ENCODE results near the gene CELF1. TPM values are rescaled to one million over a fixed set of nuclear protein-coding genes. Genes with fewer than 3 reads are reported as not detected.

CELF1 gene
- total RNA-seq, 2 experiments from 2014 or later: 104 to 111 TPM

GRCh38 chr11:47589584-47589976 lies 36.6 kb upstream of the CELF1 start:
- no peak overlapping the region for H3K27ac Mint-ChIP-seq
- ChIA-PET POLR2A (no interaction called here), CTCF (no interaction called here)
- ATAC-seq: no peak
- H3K9me3 Mint-ChIP-seq (ENCODE audit: insufficient read depth): no peaks in the 10 kb centered on the region
- H3K27me3 Mint-ChIP-seq (ENCODE audit: low read depth): peaks cover 15% of the 10 kb centered on the region
- DNase-seq: no peak
- H3K36me3 Mint-ChIP-seq (ENCODE audit: low read depth): peaks cover 6% of the 10 kb centered on the region
- H3K4me1 Mint-ChIP-seq (ENCODE audit: low read depth): peaks cover 41% of the 10 kb centered on the region
- no peak overlapping the region for H3K4me3 Mint-ChIP-seq

- POLR2A ChIA-PET: no interaction called here
- CTCF ChIA-PET: no interaction called here
- ATAC-seq: no peak
- Mint-ChIP-seq H3K4me3 (no peak overlapping the region), H3K4me1 (ENCODE audit: low read depth) (peaks cover 41% of the 10 kb centered on the region), H3K36me3 (ENCODE audit: low read depth) (peaks cover 10% of the 10 kb centered on the region), H3K27ac (no peak overlapping the region), H3K9me3 (ENCODE audit: insufficient read depth) (no peaks in the 10 kb centered on the region), H3K27me3 (ENCODE audit: low read depth) (peaks cover 12% of the 10 kb centered on the region)
- no peak for DNase-seq
Observed at GRCh38 chr11:47589118-47589517, 36.2 kb upstream of the CELF1 start.

- H3K27me3 Mint-ChIP-seq (ENCODE audit: low read depth): peaks cover under 1% of the 10 kb centered on the region
- H3K36me3 Mint-ChIP-seq (ENCODE audit: low read depth): peaks cover 21% of the 10 kb centered on the region
- POLR2A ChIA-PET: no interaction called here
- H3K9me3 Mint-ChIP-seq (ENCODE audit: insufficient read depth): no peaks in the 10 kb centered on the region
- no peak for ATAC-seq
- no peak overlapping the region for H3K4me3 Mint-ChIP-seq
- H3K27ac Mint-ChIP-seq: no peak overlapping the region
- DNase-seq: no peak
- H3K4me1 Mint-ChIP-seq (ENCODE audit: low read depth): peaks cover 32% of the 10 kb centered on the region
- CTCF ChIA-PET: no interaction called here
Observed at GRCh38 chr11:47587723-47588326, 34.9 kb upstream of the CELF1 start.

DNA sequence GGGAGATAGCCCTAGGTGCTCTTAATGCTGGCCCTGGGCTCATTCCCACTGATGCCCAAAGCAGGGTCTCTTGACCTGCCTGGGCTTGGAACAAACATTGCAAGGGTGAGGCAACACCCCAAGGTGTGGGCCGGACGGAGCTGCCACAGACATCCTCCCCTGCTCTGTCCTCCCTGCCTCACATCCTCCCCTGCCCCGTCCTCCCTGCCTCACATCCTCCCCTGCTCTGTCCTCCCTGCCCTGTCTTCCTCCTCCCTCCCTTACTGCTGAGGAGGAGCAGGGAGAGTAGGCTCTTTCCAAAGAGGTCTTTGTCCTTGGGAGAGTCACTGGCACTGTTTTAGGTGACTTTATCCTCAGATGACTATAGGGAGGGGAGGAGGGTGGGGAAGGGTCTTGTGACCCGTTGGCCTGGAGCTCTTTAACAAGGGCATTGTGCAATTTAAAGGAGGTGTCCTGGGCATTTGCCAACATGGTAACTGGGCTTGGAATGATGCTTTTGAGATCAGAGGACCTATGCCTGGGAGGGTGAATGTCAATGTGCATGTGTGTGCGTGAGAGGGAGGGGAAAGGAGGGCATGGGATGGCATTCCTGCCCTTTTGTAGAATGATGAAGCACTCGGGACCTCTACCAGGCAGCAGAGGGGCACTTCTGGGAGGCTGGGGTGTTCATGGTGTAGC lies 34.2 kb upstream of the CELF1 start:
- Mint-ChIP-seq H3K4me1 (ENCODE audit: low read depth) (peaks cover 29% of the 10 kb centered on the region), H3K27me3 (ENCODE audit: low read depth) (no peaks in the 10 kb centered on the region), H3K36me3 (ENCODE audit: low read depth) (peaks cover 25% of the 10 kb centered on the region), H3K4me3 (no peak overlapping the region), H3K9me3 (ENCODE audit: insufficient read depth) (no peaks in the 10 kb centered on the region), H3K27ac (peak overlapping the region; percentile 64)
- ChIA-PET CTCF (no interaction called here), POLR2A (no interaction called here)
- no peak for DNase-seq
- peak; percentile 13 for ATAC-seq

GRCh38 chr11:47586098-47586855 lies 33.3 kb upstream of the CELF1 start, which contains the start of gene FAM180B:
Gene FAM180B (plus strand): TSS chr11:47586678. CDS start chr11:47586769, 91 bp downstream.
- peak; percentile 45 for ATAC-seq
- no peaks in the 10 kb centered on the region for H3K27me3 Mint-ChIP-seq (ENCODE audit: low read depth)
- no peaks in the 10 kb centered on the region for H3K9me3 Mint-ChIP-seq (ENCODE audit: insufficient read depth)
- H3K4me3 Mint-ChIP-seq: no peak within 1 kb of the TSS
- ChIA-PET POLR2A (no interaction called here), CTCF (interaction anchor here (1.1 kb wide), 1 partner anchor 28 kb away, joined by 3 read pairs; no protein-coding TSS in a partner anchor)
- DNase-seq: no peak
- peaks cover 33% of the 10 kb centered on the region for H3K36me3 Mint-ChIP-seq (ENCODE audit: low read depth)
- peaks cover 20% of the 10 kb centered on the region for H3K4me1 Mint-ChIP-seq (ENCODE audit: low read depth)
- peak within 1 kb of the TSS; percentile 64 for H3K27ac Mint-ChIP-seq

DNA sequence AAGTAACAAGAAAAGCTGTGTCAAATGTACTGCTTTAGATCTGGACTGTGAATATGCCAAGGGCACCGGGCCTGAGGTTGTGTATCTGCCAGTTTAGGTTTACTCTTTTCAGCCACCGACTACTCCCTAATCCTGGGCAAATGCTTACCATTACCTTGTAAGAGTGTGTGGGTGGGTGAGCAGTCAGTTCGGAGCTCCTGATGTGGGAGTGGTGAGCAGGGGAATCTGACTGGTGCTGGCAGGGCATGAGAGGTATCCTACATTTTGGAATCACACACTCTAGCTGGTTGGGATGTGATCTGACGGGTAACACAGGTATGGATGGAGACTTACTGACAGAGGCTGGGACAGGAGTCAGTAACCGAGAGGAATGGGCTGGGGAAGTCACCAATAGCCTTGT lies 30.9 kb upstream of the CELF1 start:
- Mint-ChIP-seq H3K27ac (no peak overlapping the region), H3K27me3 (ENCODE audit: low read depth) (no peaks in the 10 kb centered on the region), H3K4me1 (ENCODE audit: low read depth) (peaks cover 29% of the 10 kb centered on the region), H3K36me3 (ENCODE audit: low read depth) (peaks cover 43% of the 10 kb centered on the region), H3K9me3 (ENCODE audit: insufficient read depth) (no peaks in the 10 kb centered on the region), H3K4me3 (no peak overlapping the region)
- ChIA-PET POLR2A (interaction anchor here (0.8 kb wide), 1 partner anchor 73 kb away, joined by 3 read pairs; no protein-coding TSS in a partner anchor), CTCF (no interaction called here)
- DNase-seq (no peak), ATAC-seq (no peak)

GRCh38 chr11:47578524-47579494 lies 25.9 kb upstream of the CELF1 start, which contains the start of the genes KBTBD4 and NDUFS3:
Gene KBTBD4 (minus strand): TSS chr11:47578970. CDS start chr11:47578951, 19 bp downstream.
Gene NDUFS3 (plus strand): TSS chr11:47579074. CDS start chr11:47579092, 18 bp downstream.
- H3K4me3 Mint-ChIP-seq: peak within 1 kb of the TSS; percentile 100
- ChIA-PET POLR2A (interaction anchor here (0.5 to 2.9 kb wide), 14 partner anchors 10 to 197 kb away, joined by 3 to 26 read pairs (median 4); partner anchors contain the start of genes AGBL2, C1QTNF4, CELF1 and PSMC3), CTCF (interaction anchor here (1.0 to 2.6 kb wide), 3 partner anchors 26 to 274 kb away, joined by 3 to 15 read pairs (median 6); partner anchors contain the start of gene CELF1)
- H3K27me3 Mint-ChIP-seq (ENCODE audit: low read depth): no peaks in the 10 kb centered on the region
- peaks cover 33% of the 10 kb centered on the region for H3K4me1 Mint-ChIP-seq (ENCODE audit: low read depth)
- peak; percentile 91 for DNase-seq
- ATAC-seq: peak; percentile 95
- H3K27ac Mint-ChIP-seq: peak within 1 kb of the TSS; percentile 95
- peaks cover 63% of the 10 kb centered on the region for H3K36me3 Mint-ChIP-seq (ENCODE audit: low read depth)
- H3K9me3 Mint-ChIP-seq (ENCODE audit: insufficient read depth): no peaks in the 10 kb centered on the region

GRCh38 chr11:47577460-47578041 lies 24.6 kb upstream of the CELF1 start:
- Mint-ChIP-seq H3K36me3 (ENCODE audit: low read depth) (peaks cover 68% of the 10 kb centered on the region), H3K27me3 (ENCODE audit: low read depth) (no peaks in the 10 kb centered on the region)
- no peak for ATAC-seq

DNA sequence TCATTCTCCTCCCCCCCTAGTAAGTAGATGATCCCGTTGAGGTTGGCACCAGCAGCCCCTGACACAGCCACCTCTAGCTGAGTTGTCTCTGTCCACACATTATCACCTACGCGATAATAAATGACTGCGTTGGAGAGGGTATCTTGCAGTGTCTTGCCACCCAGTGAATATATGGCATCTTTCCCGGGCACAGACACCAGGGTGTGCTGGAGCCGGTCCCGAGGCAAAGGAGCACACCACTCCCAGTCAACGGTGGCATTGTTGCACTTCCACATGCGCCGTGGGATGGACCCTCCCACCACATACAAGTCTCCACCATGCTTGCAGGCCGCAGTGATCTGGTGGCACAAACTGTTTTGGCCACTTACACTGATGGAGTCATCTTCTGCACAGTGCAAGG lies 20.4 kb upstream of the CELF1 start:
- Mint-ChIP-seq H3K36me3 (ENCODE audit: low read depth) (peaks cover 71% of the 10 kb centered on the region), H3K9me3 (ENCODE audit: insufficient read depth) (no peaks in the 10 kb centered on the region), H3K4me1 (ENCODE audit: low read depth) (peaks cover 18% of the 10 kb centered on the region), H3K4me3 (no peak overlapping the region), H3K27me3 (ENCODE audit: low read depth) (no peaks in the 10 kb centered on the region), H3K27ac (no peak overlapping the region)
- DNase-seq: no peak
- ChIA-PET CTCF (interaction anchor here (1.7 kb wide), 1 partner anchor 19 kb away, joined by 6 read pairs; no protein-coding TSS in a partner anchor), POLR2A (interaction anchor here (1.1 to 1.4 kb wide), 2 partner anchors 8 to 45 kb away, joined by 3 to 6 read pairs; partner anchors contain the start of gene PTPMT1)
- ATAC-seq: no peak

More at GRCh38 chr11:47577460-47578041, 24.6 kb upstream of the CELF1 start:
- POLR2A ChIA-PET: interaction anchor here (0.9 to 1.9 kb wide), 5 partner anchors 13 to 984 kb away, joined by 3 to 5 read pairs (median 5); partner anchors contain the start of genes AMBRA1 and PTPMT1
- Mint-ChIP-seq H3K4me3 (peak overlapping the region; percentile 100), H3K9me3 (ENCODE audit: insufficient read depth) (no peaks in the 10 kb centered on the region), H3K27ac (peak overlapping the region; percentile 63), H3K4me1 (ENCODE audit: low read depth) (peaks cover 33% of the 10 kb centered on the region)
- CTCF ChIA-PET: interaction anchor here (0.8 to 1.9 kb wide), 3 partner anchors 14 to 275 kb away, joined by 3 to 6 read pairs (median 3); no protein-coding TSS in a partner anchor
- no peak for DNase-seq

GRCh38 chr11:47572715-47573255 lies 19.9 kb upstream of the CELF1 start:
- no peak for ATAC-seq
- H3K36me3 Mint-ChIP-seq (ENCODE audit: low read depth): peaks cover 70% of the 10 kb centered on the region
- DNase-seq: no peak
- H3K4me1 Mint-ChIP-seq (ENCODE audit: low read depth): peaks cover 13% of the 10 kb centered on the region
- CTCF ChIA-PET: no interaction called here
- POLR2A ChIA-PET: interaction anchor here (1.4 kb wide), 1 partner anchor 8 kb away, joined by 6 read pairs; the partner anchor contains the start of gene PTPMT1
- no peaks in the 10 kb centered on the region for H3K27me3 Mint-ChIP-seq (ENCODE audit: low read depth)
- no peak overlapping the region for H3K4me3 Mint-ChIP-seq
- H3K9me3 Mint-ChIP-seq (ENCODE audit: insufficient read depth): no peaks in the 10 kb centered on the region
- no peak overlapping the region for H3K27ac Mint-ChIP-seq
